HG03439 (cell line): ENCODE results near the gene UNK.
"Not testable (repeated sequence)": the region's sequence is repeated elsewhere in the genome, so short reads cannot be mapped to it uniquely, and the experiment has no call there.

Experiments used
- ATAC-seq: cut with Tn5 transposase; IDR thresholded peaks from one replicate; pipeline ENCODE4 v1.9.1; 2021; ENCODE audit warnings: mild to moderate bottlenecking, moderate library complexity; ENCODE audit not compliant: unreplicated experiment

Gene UNK

GRCh38 chr17:75868730-75869281 lies 84.2 kb downstream of the UNK start:
- ATAC-seq: not testable (repeated sequence)

- no peak for ATAC-seq
These were observed 84.9 kb downstream of the UNK start for GRCh38 chr17:75869282-75870141.

- not testable (repeated sequence) for ATAC-seq
These were observed 85.6 kb downstream of the UNK start for GRCh38 chr17:75870228-75870627.

GRCh38 chr17:75872434-75873351 lies 88.1 kb downstream of the UNK start:
- no peak for ATAC-seq

- ATAC-seq: no peak
These were observed 89.1 kb downstream of the UNK start for GRCh38 chr17:75873587-75874322.

- no peak for ATAC-seq
These were observed 89.9 kb downstream of the UNK start for GRCh38 chr17:75874323-75875181.
